WTC11 (cell line): ENCODE measurements around the gene SLC29A3. TPM values are rescaled to one million over a fixed set of nuclear protein-coding genes. Genes with fewer than 3 reads are reported as not detected.

Experiments
- ATAC-seq: fragments of 200-7000 bp; cut with Tn5 transposase; 2 replicates; pipeline ENCODE4 v1.10.0; 2021; ENCODE audit warnings: mild to moderate bottlenecking, moderate library complexity
- CTCF ChIA-PET: fragments of 300-600 bp; sonication (Branson Sonifier 250); formaldehyde crosslinking; loops from one replicate; lab custom pipeline; 2021; ENCODE audit warnings: antibody characterized with exemption; lab: Charles Lee
- POLR2A ChIA-PET: fragments of 350-600 bp; sonication (Branson Sonifier 250); formaldehyde crosslinking; loops from one replicate; lab custom pipeline; 2021; ENCODE audit warnings: antibody characterized with exemption; lab: Charles Lee
- DNase-seq: peaks from one replicate; pipeline ENCODE4 v3.0.0; 2021; ENCODE audit warnings: low spot score
- H3K27ac Mint-ChIP-seq: 2 replicates; pipeline ENCODE4 v1.8.0; 2021; ENCODE audit warnings: mixed read lengths
- H3K27me3 Mint-ChIP-seq: 2 replicates; pipeline ENCODE4 v1.8.0; 2021; ENCODE audit warnings: low read depth, mild to moderate bottlenecking, moderate library complexity, mixed read lengths
- H3K36me3 Mint-ChIP-seq: 2 replicates; pipeline ENCODE4 v1.8.0; 2021; ENCODE audit warnings: mixed read lengths
- H3K4me1 Mint-ChIP-seq: 2 replicates; pipeline ENCODE4 v1.8.0; 2022; ENCODE audit warnings: mixed read lengths
- H3K4me3 Mint-ChIP-seq: 2 replicates; pipeline ENCODE4 v1.8.0; 2021; ENCODE audit warnings: mild to moderate bottlenecking, moderate library complexity, mixed read lengths
- H3K9me3 Mint-ChIP-seq: 2 replicates; pipeline ENCODE4 v1.8.0; 2021; ENCODE audit warnings: mixed read lengths
- CBFB ChIP-seq: sonication (generic); formaldehyde crosslinking; IDR thresholded peaks from 2 replicates; pipeline ENCODE4 v1.8.1; 2022; ENCODE audit warnings: mild to moderate bottlenecking, low read depth, missing genetic modification reagents
- CREM ChIP-seq: sonication (generic); formaldehyde crosslinking; IDR thresholded peaks from 2 replicates; pipeline ENCODE4 v1.8.1; 2022; ENCODE audit warnings: mild to moderate bottlenecking, missing genetic modification reagents, moderate library complexity
- ELF4 ChIP-seq: sonication (generic); formaldehyde crosslinking; IDR thresholded peaks from 2 replicates; pipeline ENCODE4 v1.8.1; 2022; ENCODE audit warnings: low read depth, mild to moderate bottlenecking, moderate library complexity, missing genetic modification reagents
- FOXJ3 ChIP-seq: sonication (generic); formaldehyde crosslinking; IDR thresholded peaks from 2 replicates; pipeline ENCODE4 v1.9.0; 2021; ENCODE audit warnings: missing genetic modification reagents, mild to moderate bottlenecking, borderline replicate concordance
- FOXK1 ChIP-seq: sonication (generic); formaldehyde crosslinking; IDR thresholded peaks from 2 replicates; pipeline ENCODE4 v1.8.0; 2022; ENCODE audit warnings: mild to moderate bottlenecking, moderate library complexity, missing genetic modification reagents
- FOXP1 ChIP-seq: sonication (generic); formaldehyde crosslinking; IDR thresholded peaks from 2 replicates; pipeline ENCODE4 v1.8.0; 2022; ENCODE audit warnings: missing genetic modification reagents, mild to moderate bottlenecking, moderate library complexity, borderline replicate concordance
- GRHL2 ChIP-seq: fragments of 250-450 bp; sonication (Bioruptor Pico); IDR thresholded peaks from 2 replicates; pipeline ENCODE4 v1.8.0; 2022; ENCODE audit warnings: mild to moderate bottlenecking, moderate library complexity; ENCODE audit not compliant: insufficient replicate concordance, severe bottlenecking
- GTF2I ChIP-seq: fragments of 250-450 bp; sonication (Bioruptor Pico); conservative IDR thresholded peaks from 2 replicates; pipeline ENCODE4 v1.4.0; 2021; ENCODE audit warnings: mild to moderate bottlenecking
- KAT7 ChIP-seq: sonication (generic); formaldehyde crosslinking; IDR thresholded peaks from 2 replicates; pipeline ENCODE4 v1.8.1; 2023; ENCODE audit warnings: missing genetic modification reagents, mild to moderate bottlenecking, borderline replicate concordance
- PRRX2 ChIP-seq: fragments of 250-450 bp; sonication (Bioruptor Pico); IDR thresholded peaks from 2 replicates; pipeline ENCODE4 v1.8.0; 2021; ENCODE audit warnings: mild to moderate bottlenecking
- RELA ChIP-seq: sonication (generic); formaldehyde crosslinking; IDR thresholded peaks from 2 replicates; pipeline ENCODE4 v1.8.1; 2022; ENCODE audit warnings: missing genetic modification reagents, mild to moderate bottlenecking, borderline replicate concordance
- TEAD1 ChIP-seq: sonication (generic); formaldehyde crosslinking; IDR thresholded peaks from 2 replicates; pipeline ENCODE4 v1.8.0; 2022; ENCODE audit warnings: mild to moderate bottlenecking, missing genetic modification reagents
- ZBTB21 ChIP-seq: sonication (generic); formaldehyde crosslinking; IDR thresholded peaks from 2 replicates; pipeline ENCODE4 v1.8.1; 2023; ENCODE audit warnings: mild to moderate bottlenecking, missing genetic modification reagents, borderline replicate concordance
- ZNF121 ChIP-seq: sonication (generic); formaldehyde crosslinking; IDR thresholded peaks from 2 replicates; pipeline ENCODE4 v1.8.0; 2023; ENCODE audit warnings: missing genetic modification reagents
- ZNF219 ChIP-seq: sonication (generic); formaldehyde crosslinking; IDR thresholded peaks from 2 replicates; pipeline ENCODE4 v1.8.0; 2023; ENCODE audit warnings: missing genetic modification reagents, mild to moderate bottlenecking, borderline replicate concordance
- ZNF396 ChIP-seq: fragments of 250-450 bp; sonication (Bioruptor Pico); IDR thresholded peaks from 2 replicates; pipeline ENCODE4 v1.8.0; 2021; ENCODE audit warnings: mild to moderate bottlenecking, moderate library complexity, borderline replicate concordance
- total RNA-seq: library from RNA; stranded (reverse); gene quantifications from 3 replicates; pipeline ENCODE4 v1.2.3, GENCODE V29; 2021
- TF ChIP-seq, protein P1 (sequence below): sonication (generic); formaldehyde crosslinking; conservative IDR thresholded peaks from 2 replicates; pipeline ENCODE4 v1.8.1; 2022; ENCODE audit warnings: mild to moderate bottlenecking, missing genetic modification reagents
- TF ChIP-seq, protein P2 (sequence below): fragments of 250-450 bp; sonication (Bioruptor Pico); IDR thresholded peaks from 2 replicates; pipeline ENCODE4 v1.9.0; 2021; ENCODE audit warnings: mild to moderate bottlenecking, borderline replicate concordance
- TF ChIP-seq, protein P3 (sequence below): sonication (generic); formaldehyde crosslinking; IDR thresholded peaks from 2 replicates; pipeline ENCODE4 v1.8.0; 2023; ENCODE audit warnings: missing genetic modification reagents
- TF ChIP-seq, protein P4 (sequence below): fragments of 250-450 bp; sonication (Bioruptor Pico); IDR thresholded peaks from 2 replicates; pipeline ENCODE4 v1.9.0; 2021; ENCODE audit warnings: mild to moderate bottlenecking
- TF ChIP-seq, protein P5 (sequence below): sonication (generic); formaldehyde crosslinking; IDR thresholded peaks from 2 replicates; pipeline ENCODE4 v1.8.0; 2022; ENCODE audit warnings: mild to moderate bottlenecking, missing genetic modification reagents
- TF ChIP-seq, protein P6 (sequence below): fragments of 250-450 bp; sonication (Bioruptor Pico); conservative IDR thresholded peaks from 2 replicates; pipeline ENCODE4 v1.9.0; 2021; ENCODE audit warnings: mild to moderate bottlenecking

SLC29A3 gene
- total RNA-seq, 1 experiment from 2014 or later: 9.2 TPM

DNA sequence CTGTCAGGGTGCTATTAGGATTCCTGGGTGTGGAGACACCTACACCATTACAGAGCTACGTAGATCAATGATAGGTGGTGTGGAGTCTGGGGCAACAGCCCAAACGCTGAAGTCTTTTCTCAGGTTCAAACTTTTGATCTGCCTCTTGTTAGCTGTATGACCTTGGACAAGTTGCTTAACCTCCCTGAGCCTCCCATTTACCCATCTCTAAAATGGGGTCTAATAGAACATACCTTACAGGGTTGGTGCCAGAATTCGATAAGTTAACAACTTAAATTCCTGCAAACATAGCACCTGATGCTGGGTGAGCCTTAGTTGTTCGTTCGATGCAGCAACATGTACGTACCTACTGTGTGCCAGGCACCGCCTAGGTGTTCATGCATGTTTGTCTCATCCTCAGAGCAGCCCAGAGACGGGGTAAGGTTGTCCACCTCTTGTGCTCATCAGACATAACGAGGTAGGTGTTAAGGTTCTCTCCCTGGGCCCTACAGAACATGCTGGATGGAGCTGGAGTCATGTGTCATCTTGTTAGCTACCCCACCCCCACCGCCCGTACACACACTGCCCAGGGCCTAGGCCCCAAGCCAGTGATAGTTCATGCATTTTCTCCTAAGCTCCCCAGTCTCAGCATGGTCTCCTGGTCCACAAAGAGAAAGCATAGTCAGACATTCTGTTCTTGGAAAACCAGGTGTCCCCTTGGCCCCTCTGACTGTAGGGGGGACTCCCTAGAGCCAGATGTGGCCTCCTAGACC lies 41.0 kb upstream of the SLC29A3 start:
- CTCF ChIA-PET: interaction anchor here (0.9 to 2.2 kb wide), 5 partner anchors 8 to 375 kb away, joined by 3 to 23 read pairs (median 5); no protein-coding TSS in a partner anchor

DNA sequence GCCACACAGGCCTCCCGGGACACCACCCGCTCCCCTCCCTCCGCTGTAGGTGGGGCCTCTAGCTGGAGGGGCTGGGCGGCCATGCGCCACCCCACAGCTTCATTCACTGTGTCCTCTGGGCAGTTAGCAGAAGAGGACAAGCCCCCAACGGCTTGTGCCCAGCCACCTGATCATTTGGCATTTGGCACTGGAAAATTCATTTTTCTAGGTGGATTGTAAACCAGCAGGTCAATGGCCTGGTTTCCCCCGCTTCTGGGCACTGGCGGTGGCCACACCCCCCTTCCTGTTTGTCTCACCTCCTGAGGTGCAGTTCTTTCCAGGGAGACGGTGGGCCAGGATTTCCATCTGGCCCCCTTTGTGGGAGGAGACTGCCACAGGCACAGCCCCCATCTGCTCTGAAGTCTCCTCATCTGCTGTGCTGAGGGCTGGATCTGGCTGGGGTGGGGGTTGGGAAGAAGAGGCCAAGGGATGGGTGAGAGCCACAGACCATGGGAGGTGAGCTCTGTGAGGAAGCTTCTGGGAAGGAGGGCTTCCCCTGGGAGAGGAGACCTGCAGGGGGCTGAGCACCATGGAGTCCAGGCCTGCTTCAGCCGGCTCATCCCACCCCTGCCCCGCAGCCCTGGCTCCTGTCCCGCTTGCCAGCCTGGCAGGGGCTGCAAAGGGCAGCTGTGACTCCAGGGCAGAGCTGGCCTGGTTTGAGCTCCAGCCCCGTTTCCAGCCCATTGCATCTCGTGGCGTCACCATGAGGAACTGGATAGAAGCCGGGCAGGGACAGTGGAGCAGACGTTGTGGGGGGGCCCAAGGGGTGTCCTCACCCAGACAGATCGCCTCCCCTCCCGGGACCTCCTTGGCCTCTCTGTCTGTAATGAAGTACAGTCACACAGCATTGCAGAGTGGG lies 40.1 kb upstream of the SLC29A3 start:
- Mint-ChIP-seq H3K27ac (no peak overlapping the region), H3K9me3 (no peaks in the 10 kb centered on the region), H3K4me1 (peaks cover 44% of the 10 kb centered on the region), H3K36me3 (peaks cover 4% of the 10 kb centered on the region; the same call in 1 of the 2 replicates), H3K27me3 (no peaks in the 10 kb centered on the region), H3K4me3 (no peak overlapping the region)
- ChIA-PET CTCF (interaction anchor here (0.9 to 2.2 kb wide), 8 partner anchors 9 to 376 kb away, joined by 3 to 23 read pairs (median 5); no protein-coding TSS in a partner anchor), POLR2A (interaction anchor here (0.9 to 1.6 kb wide), 2 partner anchors 9 to 38 kb away, joined by 3 to 5 read pairs; no protein-coding TSS in a partner anchor)
- ATAC-seq (peak; percentile 78), DNase-seq (peak; percentile 47)
- TF ChIP-seq, protein P1, sequence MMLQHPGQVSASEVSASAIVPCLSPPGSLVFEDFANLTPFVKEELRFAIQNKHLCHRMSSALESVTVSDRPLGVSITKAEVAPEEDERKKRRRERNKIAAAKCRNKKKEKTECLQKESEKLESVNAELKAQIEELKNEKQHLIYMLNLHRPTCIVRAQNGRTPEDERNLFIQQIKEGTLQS: no peak
- TF ChIP-seq, protein P2, sequence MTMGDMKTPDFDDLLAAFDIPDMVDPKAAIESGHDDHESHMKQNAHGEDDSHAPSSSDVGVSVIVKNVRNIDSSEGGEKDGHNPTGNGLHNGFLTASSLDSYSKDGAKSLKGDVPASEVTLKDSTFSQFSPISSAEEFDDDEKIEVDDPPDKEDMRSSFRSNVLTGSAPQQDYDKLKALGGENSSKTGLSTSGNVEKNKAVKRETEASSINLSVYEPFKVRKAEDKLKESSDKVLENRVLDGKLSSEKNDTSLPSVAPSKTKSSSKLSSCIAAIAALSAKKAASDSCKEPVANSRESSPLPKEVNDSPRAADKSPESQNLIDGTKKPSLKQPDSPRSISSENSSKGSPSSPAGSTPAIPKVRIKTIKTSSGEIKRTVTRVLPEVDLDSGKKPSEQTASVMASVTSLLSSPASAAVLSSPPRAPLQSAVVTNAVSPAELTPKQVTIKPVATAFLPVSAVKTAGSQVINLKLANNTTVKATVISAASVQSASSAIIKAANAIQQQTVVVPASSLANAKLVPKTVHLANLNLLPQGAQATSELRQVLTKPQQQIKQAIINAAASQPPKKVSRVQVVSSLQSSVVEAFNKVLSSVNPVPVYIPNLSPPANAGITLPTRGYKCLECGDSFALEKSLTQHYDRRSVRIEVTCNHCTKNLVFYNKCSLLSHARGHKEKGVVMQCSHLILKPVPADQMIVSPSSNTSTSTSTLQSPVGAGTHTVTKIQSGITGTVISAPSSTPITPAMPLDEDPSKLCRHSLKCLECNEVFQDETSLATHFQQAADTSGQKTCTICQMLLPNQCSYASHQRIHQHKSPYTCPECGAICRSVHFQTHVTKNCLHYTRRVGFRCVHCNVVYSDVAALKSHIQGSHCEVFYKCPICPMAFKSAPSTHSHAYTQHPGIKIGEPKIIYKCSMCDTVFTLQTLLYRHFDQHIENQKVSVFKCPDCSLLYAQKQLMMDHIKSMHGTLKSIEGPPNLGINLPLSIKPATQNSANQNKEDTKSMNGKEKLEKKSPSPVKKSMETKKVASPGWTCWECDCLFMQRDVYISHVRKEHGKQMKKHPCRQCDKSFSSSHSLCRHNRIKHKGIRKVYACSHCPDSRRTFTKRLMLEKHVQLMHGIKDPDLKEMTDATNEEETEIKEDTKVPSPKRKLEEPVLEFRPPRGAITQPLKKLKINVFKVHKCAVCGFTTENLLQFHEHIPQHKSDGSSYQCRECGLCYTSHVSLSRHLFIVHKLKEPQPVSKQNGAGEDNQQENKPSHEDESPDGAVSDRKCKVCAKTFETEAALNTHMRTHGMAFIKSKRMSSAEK (CRISPR knock-in tag): no peak
- no peak for TF ChIP-seq KAT7 (CRISPR knock-in tag)
- TF ChIP-seq, protein P3, sequence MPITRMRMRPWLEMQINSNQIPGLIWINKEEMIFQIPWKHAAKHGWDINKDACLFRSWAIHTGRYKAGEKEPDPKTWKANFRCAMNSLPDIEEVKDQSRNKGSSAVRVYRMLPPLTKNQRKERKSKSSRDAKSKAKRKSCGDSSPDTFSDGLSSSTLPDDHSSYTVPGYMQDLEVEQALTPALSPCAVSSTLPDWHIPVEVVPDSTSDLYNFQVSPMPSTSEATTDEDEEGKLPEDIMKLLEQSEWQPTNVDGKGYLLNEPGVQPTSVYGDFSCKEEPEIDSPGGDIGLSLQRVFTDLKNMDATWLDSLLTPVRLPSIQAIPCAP (CRISPR knock-in tag): no peak

More for the DNA sequence above, 41.0 kb upstream of the SLC29A3 start:
- TF ChIP-seq GTF2I (CRISPR knock-in tag) (no peak), RELA (CRISPR knock-in tag) (no peak), ZNF121 (CRISPR knock-in tag) (no peak), CREM (CRISPR knock-in tag) (no peak), ZNF396 (CRISPR knock-in tag) (no peak), CBFB (CRISPR knock-in tag) (no peak), FOXP1 (CRISPR knock-in tag) (no peak), ELF4 (CRISPR knock-in tag) (no peak), ZBTB21 (CRISPR knock-in tag) (no peak), FOXJ3 (CRISPR knock-in tag) (no peak), TEAD1 (CRISPR knock-in tag) (no peak), PRRX2 (no peak), FOXK1 (CRISPR knock-in tag) (no peak), GRHL2 (no peak), ZNF219 (CRISPR knock-in tag) (no peak)
- TF ChIP-seq, protein P4, sequence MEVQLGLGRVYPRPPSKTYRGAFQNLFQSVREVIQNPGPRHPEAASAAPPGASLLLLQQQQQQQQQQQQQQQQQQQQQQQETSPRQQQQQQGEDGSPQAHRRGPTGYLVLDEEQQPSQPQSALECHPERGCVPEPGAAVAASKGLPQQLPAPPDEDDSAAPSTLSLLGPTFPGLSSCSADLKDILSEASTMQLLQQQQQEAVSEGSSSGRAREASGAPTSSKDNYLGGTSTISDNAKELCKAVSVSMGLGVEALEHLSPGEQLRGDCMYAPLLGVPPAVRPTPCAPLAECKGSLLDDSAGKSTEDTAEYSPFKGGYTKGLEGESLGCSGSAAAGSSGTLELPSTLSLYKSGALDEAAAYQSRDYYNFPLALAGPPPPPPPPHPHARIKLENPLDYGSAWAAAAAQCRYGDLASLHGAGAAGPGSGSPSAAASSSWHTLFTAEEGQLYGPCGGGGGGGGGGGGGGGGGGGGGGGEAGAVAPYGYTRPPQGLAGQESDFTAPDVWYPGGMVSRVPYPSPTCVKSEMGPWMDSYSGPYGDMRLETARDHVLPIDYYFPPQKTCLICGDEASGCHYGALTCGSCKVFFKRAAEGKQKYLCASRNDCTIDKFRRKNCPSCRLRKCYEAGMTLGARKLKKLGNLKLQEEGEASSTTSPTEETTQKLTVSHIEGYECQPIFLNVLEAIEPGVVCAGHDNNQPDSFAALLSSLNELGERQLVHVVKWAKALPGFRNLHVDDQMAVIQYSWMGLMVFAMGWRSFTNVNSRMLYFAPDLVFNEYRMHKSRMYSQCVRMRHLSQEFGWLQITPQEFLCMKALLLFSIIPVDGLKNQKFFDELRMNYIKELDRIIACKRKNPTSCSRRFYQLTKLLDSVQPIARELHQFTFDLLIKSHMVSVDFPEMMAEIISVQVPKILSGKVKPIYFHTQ (CRISPR knock-in tag): no peak
- TF ChIP-seq, protein P5, sequence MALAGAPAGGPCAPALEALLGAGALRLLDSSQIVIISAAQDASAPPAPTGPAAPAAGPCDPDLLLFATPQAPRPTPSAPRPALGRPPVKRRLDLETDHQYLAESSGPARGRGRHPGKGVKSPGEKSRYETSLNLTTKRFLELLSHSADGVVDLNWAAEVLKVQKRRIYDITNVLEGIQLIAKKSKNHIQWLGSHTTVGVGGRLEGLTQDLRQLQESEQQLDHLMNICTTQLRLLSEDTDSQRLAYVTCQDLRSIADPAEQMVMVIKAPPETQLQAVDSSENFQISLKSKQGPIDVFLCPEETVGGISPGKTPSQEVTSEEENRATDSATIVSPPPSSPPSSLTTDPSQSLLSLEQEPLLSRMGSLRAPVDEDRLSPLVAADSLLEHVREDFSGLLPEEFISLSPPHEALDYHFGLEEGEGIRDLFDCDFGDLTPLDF (CRISPR knock-in tag): no peak
- TF ChIP-seq, protein P6, sequence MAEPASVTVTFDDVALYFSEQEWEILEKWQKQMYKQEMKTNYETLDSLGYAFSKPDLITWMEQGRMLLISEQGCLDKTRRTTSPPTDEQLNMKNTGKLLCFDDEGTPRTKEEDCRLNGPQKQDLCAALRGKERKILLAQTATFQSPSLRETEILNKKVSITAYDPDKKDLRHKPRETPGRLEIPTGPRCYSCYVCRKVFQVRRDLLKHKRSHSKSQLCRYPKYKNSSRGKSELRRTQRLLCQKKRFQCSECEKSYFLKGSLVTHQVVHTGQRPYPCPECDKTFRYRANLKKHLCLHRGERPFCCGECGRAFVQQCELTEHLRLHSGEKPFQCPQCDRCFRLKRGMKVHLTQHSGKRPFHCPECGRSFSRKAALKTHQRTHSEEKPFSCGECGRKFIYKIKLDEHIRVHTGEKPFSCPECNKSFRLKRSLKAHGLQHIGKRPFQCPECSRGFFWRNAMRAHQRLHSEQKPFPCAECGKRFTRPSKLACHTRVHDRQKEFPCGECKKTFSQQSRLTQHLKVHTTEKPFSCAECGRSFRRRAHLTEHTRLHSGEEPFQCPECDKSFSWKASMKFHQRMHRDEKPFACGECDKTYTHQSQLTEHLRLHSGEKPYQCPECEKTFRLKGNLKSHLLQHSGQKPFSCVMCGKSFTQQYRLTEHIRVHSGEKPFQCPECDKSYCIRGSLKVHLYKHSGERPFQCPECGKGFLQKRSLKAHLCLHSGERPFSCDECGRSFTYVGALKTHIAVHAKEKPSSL: no peak
- TF ChIP-seq, all 79 proteins: peak for 0
- no peaks in the 10 kb centered on the region for H3K9me3 Mint-ChIP-seq
- ATAC-seq (no peak), DNase-seq (no peak)
- H3K36me3 Mint-ChIP-seq: peaks cover 4% of the 10 kb centered on the region; the same call in 1 of the 2 replicates
- peaks cover 44% of the 10 kb centered on the region for H3K4me1 Mint-ChIP-seq
- H3K27me3 Mint-ChIP-seq: no peaks in the 10 kb centered on the region
- H3K27ac Mint-ChIP-seq: 0 out of 2 replicates have a peak overlapping the region, but pooled peaks have one; percentile 63
- no peak overlapping the region for H3K4me3 Mint-ChIP-seq
- POLR2A ChIA-PET: interaction anchor here (0.5 to 1.6 kb wide), 3 partner anchors 8 to 625 kb away, joined by 3 to 5 read pairs (median 3); no protein-coding TSS in a partner anchor
